NCI-H446 treated with DMSO at 0.1 percent for 48 hours (cell line): ENCODE data around the gene WASF2.
"Not testable (repeated sequence)": the region's sequence is repeated elsewhere in the genome, so short reads cannot be mapped to it uniquely, and the experiment has no call there.

Experiments
- DNase-seq: peaks from one replicate; lab custom pipeline; 2025; lab: John Stamatoyannopoulos, UW

WASF2 gene

DNA sequence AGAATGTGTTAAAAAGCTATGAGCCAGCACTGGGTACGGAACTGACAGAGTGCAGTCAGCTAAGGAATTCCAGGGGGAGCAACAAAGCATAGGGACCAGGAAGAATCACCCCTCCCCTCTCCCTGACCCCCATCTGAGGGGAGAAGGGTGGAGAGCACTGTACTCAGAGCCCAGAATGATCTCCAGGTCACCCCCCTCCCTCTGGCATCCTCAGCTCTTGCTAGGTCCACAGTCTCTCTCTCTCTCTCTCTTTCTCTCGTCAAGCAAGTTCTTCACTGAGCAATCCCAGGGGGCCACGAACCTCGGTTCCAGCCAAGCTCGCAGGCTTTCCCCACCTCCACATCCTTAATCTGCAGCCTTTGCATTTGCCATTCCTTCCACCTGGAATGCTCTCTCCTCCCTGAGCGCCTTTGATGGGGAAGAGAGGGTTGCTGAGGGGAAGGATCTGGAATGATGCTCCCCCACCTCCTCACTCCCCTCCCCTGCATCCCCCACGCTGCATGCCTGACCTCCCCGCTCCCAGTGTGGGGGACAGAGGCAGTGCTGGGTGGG is 6.7 kb upstream of the WASF2 start:
- DNase-seq, result no peak

GRCh38 chr1:27492796-27493195 is 2.8 kb upstream of the WASF2 start:
- no peak for DNase-seq

GRCh38 chr1:27491748-27492700 is 2.1 kb upstream of the WASF2 start:
- DNase-seq, result peak; percentile 67

DNA sequence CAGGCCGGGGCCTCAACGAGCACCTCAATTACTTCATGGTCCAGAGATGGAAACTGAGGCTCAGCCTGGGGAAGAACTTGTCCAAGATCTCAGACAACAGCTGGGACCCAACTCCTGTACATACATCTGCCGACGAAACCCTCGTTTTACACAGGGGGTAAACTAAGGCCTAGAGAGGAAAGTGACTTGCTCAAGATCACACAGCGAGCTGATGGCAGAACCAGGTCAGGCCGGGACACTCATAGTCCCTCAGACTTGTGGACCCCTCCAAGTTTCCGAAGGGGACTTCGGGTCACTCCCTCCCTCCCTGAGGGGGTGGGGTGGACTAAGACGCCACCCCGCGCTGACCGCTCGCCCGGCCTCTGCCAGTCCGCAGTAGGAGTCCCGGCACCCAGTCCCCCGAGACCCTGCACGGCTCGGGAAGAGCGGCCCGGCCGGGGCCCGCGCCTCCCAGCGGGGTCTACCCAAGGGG is 430 bp downstream of the WASF2 start:
- no peak for DNase-seq

DNA sequence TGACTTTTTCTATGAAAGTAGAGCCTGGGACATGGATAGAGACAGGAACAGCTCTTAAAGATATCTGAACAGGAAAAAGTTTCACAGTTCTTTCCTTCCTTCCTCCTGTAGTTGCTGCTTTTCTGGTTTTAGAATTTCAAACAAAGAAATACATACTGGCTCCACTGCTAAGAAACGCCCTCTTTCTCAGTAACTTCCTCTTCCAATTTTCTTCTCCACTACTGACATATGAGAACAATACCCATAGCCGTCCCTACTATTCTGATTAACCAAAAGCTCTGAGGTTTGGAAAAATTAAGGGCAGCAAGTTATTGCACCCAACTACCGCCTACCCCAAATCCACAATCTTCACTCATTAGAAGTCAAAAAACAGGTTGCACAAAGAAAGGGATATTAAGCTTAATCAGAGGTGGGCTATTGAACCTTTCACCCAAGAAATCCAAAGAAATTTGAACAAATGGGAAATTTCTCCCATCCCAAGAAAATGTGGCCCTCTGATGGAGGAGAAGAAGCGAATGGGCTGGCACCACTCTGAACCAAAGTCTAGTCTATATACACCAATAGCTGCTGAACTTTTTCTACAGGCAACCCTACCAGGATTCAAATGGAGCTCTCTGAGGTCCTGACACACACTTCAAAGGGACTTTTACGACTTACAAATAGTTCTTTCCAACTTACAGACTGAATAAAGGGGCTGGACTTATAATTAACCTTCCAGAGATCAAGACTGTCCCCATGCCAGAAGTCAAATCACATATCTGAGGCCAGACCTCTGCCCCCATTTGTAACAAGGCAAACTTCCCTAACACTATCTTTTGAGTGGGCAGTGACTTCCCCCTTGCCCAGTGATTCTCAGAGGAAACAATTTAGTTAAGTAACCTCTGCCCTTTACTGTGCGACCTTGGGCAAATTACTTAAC is 1.7 kb downstream of the WASF2 start:
- no peak for DNase-seq

- no peak for DNase-seq
Measured at GRCh38 chr1:27485363-27485762, 4.6 kb downstream of the WASF2 start.

DNA sequence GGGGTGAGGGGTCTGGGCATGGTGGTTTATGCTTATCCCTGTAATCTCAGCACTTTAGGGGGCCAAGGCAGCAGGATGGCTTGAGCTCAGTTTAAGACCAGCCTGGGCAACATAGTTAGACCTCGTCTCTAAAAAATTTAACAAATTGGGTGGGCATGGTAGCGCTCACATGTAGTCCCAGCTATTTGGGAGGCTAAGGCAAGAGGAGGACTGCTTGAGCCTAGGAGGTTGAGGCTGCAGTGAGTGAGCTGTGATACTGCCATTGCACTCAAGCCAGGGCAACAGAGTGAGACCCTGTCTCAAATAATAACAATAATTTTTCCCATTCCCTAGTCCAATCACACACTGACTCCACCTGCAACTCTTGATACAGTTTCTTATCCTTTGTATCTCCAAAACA is 6.3 kb downstream of the WASF2 start:
- DNase-seq, result no peak

DNA sequence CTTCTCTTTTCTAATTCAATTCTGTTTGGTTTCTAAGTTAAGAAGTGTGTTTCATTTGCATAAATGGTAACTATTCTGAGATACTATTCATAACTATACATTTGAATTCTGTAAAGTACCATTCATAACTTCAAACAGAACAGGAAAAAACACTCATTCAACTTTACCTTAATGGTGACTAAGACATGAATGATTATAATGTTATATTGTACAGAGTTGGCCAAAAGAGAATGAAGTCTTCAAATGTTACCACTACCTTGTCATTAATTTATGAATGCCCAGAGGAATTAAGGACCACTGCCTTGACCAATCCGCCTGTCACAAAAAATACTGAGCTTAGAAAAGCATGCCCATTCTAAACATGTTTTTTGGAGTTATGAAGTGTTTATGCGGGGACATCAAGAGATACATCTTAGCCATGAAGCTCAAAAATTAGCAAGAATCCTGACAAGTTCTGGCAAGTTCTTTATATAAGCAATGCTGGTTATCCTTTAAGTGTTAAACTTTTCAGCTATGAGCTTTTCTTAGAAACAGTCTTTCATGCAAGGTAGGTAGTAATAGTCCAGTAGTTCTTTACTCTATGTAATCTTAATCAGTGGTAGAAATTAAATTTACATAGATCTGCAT is 7.9 kb downstream of the WASF2 start:
- DNase-seq, result no peak

DNA sequence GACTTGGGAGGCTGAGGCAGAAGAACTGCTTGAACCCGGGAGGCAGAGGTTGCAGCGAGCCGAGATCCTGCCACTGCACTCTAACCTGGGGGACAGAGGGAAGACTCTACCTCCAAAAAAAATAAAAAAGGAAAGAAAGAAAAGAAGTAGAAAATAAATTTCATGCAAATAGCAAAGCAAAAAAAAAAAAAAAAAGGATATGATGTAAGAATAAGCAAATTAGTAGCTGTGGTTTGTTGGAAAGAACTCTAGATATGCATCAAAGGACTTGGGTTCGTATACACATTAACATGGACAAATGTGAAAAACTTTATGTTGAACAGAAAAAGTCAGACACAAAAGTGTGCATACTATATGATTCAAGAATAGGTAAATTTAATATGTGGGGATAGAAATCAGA is 11.9 kb downstream of the WASF2 start:
- no peak for DNase-seq

- DNase-seq, result no peak
Measured at GRCh38 chr1:27476237-27476636, 13.7 kb downstream of the WASF2 start.

DNA sequence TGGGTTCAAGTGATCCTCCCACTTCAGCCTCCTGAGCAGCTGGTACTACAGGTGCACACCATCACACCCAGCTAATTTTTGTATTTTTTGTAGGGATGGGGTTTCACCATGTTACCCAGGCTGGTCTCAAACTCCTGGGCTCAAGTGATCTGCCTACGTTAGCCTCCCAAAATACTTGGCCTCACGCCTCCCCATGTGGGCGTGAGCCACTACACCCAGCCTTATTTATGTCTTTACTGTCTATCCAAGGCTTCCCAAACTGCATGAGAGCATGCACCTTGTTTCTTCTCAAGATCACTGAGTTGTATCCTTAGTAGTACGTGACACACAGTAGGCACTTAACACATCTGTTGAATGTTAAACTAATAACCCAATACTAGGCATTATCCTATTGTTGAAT is 14.2 kb downstream of the WASF2 start:
- DNase-seq, result no peak

DNA sequence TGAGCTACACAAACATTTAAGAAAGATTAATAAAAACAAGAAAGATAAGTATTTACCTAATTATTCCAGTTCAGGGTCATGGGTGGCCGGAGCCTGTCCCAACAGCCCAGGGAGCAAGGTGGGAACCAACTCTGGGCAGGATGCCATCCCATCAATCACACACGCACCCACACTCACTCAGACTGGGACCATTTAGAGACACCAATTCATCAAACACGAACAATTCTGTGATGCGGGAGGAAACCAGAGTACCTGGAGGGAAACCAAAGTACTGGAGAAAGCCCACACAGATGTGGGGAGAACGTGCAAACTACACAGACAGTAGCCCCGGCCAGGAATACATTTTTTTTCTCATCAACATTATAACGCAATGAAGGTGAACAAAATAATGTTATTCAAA is 16.2 kb downstream of the WASF2 start:
- no peak for DNase-seq

GRCh38 chr1:27472098-27472497 is 17.9 kb downstream of the WASF2 start:
- not testable (repeated sequence) for DNase-seq

DNA sequence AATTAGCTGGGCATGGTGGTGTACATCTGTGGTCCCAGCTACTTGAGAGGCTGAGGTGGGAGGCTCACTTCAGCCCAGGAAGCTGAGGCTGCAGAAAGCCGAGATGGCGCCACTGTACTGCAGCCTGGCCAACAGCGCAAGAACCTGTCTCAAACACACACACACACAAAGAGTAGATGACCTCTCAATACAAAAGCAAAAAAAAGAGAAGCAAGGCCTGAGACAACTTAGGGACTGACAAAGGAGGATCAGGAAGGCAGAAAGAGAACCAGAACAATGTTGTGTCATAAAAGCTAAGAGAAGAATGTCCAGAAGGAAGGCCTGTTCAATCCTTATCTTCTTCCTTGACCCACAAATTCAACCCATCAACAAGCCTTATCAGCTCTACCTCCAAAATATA is 18.5 kb downstream of the WASF2 start:
- DNase-seq, result no peak

DNA sequence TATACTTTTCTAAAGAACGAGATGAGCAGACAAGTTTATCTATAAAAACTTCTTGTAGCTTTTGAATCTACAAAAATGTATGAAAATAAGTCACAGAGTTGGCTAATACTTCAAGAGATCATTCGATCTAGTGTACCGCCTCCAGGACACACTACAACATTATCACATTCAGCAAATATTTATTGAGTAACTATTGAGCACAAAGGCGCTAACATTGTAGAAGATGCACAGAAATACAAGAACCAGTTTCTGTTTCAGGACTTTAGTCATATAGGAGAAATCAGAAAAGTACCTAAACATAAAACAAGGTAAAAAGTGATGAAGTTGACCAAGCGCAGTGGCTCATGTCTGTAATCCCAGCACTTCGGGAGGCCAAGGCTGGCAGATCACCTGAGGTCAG is 20.6 kb downstream of the WASF2 start:
- DNase-seq, result no peak

GRCh38 chr1:27468378-27468777 is 21.6 kb downstream of the WASF2 start:
- DNase-seq, result not testable (repeated sequence)

GRCh38 chr1:27464926-27465647 is 24.9 kb downstream of the WASF2 start:
- no peak for DNase-seq

GRCh38 chr1:27463916-27464315 is 26.1 kb downstream of the WASF2 start:
- not testable (repeated sequence) for DNase-seq

- not testable (repeated sequence) for DNase-seq
Measured at GRCh38 chr1:27458521-27458920, 31.4 kb downstream of the WASF2 start.

- no peak for DNase-seq
Measured at GRCh38 chr1:27455139-27455811, 34.7 kb downstream of the WASF2 start.

DNA sequence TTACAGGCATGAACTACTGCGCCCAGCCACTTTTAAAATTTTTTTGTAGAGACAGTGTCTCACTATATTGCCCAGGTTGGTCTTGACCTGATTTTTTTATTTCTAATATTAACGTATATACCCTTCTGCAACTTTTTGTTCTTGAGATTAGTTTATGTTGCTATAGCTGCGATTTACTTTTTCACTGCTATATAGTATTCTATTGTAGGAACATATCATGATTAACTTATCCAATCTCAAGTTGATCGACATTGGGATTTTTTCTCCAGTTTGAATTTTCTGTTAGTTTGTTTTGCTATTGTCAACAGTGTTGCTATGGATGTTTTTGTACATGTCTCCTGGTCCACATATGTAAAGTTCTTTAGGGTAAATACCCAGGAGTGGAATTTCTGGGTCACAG is 35.4 kb downstream of the WASF2 start:
- no peak for DNase-seq
